A673 (cell line): ENCODE results near the gene LYRM4.

ENCODE experiments used
- EZH2 ChIP-seq: fragments of 200-600 bp; sonication (generic); IDR thresholded peaks from 2 replicates; pipeline ENCODE4 v1.6.1; 2017; ENCODE audit warnings: borderline replicate concordance, low read depth, mild to moderate bottlenecking, mixed read lengths, antibody characterized with exemption, low read length; ENCODE audit not compliant: poor library complexity, severe bottlenecking
- TF ChIP-seq, protein P1 (sequence below): fragments of 300-800, 200-600 bp; sonication (generic); conservative IDR thresholded peaks from 2 replicates; pipeline ENCODE4 v1.5.1; 2017; ENCODE audit warnings: low read depth, mild to moderate bottlenecking, antibody characterized with exemption, low read length, moderate library complexity, mixed read lengths

DNA sequence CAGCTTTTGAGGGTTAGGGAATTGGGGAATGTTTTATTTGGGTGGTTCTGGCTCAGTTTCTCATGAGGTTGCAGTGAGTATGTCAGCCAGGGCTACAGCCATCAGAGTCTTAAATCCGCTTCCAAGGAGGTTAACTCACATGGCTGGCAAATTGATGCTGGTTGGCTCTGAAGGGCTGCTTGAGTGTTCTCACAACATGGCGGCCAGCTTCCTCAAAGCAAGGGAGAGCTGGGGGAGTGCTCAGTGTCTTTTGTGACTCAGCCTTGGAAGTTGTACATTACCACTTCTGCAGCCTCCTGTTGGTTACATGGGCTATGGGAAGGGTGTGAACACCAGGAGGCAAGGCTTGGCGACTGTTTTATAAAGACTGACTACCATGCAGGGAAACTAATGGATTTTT is 193.4 kb downstream of the LYRM4 start:
- TF ChIP-seq, protein P1, sequence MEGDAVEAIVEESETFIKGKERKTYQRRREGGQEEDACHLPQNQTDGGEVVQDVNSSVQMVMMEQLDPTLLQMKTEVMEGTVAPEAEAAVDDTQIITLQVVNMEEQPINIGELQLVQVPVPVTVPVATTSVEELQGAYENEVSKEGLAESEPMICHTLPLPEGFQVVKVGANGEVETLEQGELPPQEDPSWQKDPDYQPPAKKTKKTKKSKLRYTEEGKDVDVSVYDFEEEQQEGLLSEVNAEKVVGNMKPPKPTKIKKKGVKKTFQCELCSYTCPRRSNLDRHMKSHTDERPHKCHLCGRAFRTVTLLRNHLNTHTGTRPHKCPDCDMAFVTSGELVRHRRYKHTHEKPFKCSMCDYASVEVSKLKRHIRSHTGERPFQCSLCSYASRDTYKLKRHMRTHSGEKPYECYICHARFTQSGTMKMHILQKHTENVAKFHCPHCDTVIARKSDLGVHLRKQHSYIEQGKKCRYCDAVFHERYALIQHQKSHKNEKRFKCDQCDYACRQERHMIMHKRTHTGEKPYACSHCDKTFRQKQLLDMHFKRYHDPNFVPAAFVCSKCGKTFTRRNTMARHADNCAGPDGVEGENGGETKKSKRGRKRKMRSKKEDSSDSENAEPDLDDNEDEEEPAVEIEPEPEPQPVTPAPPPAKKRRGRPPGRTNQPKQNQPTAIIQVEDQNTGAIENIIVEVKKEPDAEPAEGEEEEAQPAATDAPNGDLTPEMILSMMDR, result no peak
- no peak for TF ChIP-seq EZH2
